HepG2 (cell line): Measurements from ENCODE around the gene TCF20. TPM values are rescaled to one million over a fixed set of nuclear protein-coding genes. Genes with fewer than 3 reads are reported as not detected.

Experiments used
- ATAC-seq: fragments of 200-7000 bp; cut with Tn5 transposase; 3 replicates; pipeline ENCODE4 v1.9.1; 2020; ENCODE audit warnings: mild to moderate bottlenecking, moderate library complexity
- BruUV-seq: library from RNA; stranded (reverse); fragments of 400-500 nt; replicated peaks from 2 replicates; lab custom pipeline; 2021; lab: Mats Ljungman, UMichigan
- CTCF ChIA-PET: fragments of 300-600 bp; formaldehyde crosslinking; extraction: SDS; loops from one replicate; lab custom pipeline; 2021; ENCODE audit warnings: low total read pairs, inconsistent platforms, low intra/inter-chr PET ratio; lab: Yijun Ruan, JAX
- POLR2A ChIA-PET: fragments of 350-600 bp; sonication (Branson Sonifier 250); formaldehyde crosslinking; loops from one replicate; lab custom pipeline; 2020; ENCODE audit warnings: antibody characterized with exemption, inconsistent platforms; lab: Yijun Ruan, JAX
- DNase-seq: peaks from one replicate; pipeline ENCODE4 v3.0.0-alpha.2; 2015; ENCODE audit warnings: low spot score
- FAIRE-seq: peaks from 3 replicates; lab custom pipeline; 2011; peaks lifted over from hg19 to GRCh38; lab: Jason Lieb, UNC
- H2AFZ ChIP-seq: one replicate; pipeline ENCODE4 v1.6.1; 2011; ENCODE audit warnings: low read length, inconsistent platforms
- H3K27ac ChIP-seq: fragments of 300-600 bp; 3 replicates; pipeline ENCODE4 v1.8.0; 2011; ENCODE audit warnings: mixed run types, mild to moderate bottlenecking, mixed read lengths, low read length, inconsistent platforms; ENCODE audit not compliant: insufficient read depth; ENCODE audit errors: extremely low read length
- H3K27me3 ChIP-seq, 2 experiments: fragments of 200-600 bp in 1 of 2; 2 replicates in 1 of 2; 3 replicates in 1 of 2; pipeline versions ENCODE4 v1.6.0 to v1.8.0; 2011; ENCODE audit warnings: low read length in 2 of 2, mild to moderate bottlenecking in 2 of 2, moderate library complexity in 2 of 2, inconsistent platforms in 1 of 2; ENCODE audit not compliant: insufficient read depth in 2 of 2, control insufficient read depth in 1 of 2
- H3K36me3 ChIP-seq, 2 experiments: fragments of 200-600 bp in 1 of 2; replicated peaks in 1 of 2; 2 replicates in 1 of 2; 3 replicates in 1 of 2; pipeline versions ENCODE4 v1.5.1 to v1.8.0; 2011; ENCODE audit warnings: low read length in 2 of 2, inconsistent platforms in 1 of 2; ENCODE audit not compliant: insufficient read depth in 2 of 2, control insufficient read depth in 1 of 2
- H3K4me1 ChIP-seq: 2 replicates; pipeline ENCODE4 v1.5.1; 2012; ENCODE audit warnings: low read length, inconsistent platforms; ENCODE audit not compliant: insufficient read depth
- H3K4me2 ChIP-seq: 2 replicates; pipeline ENCODE4 v1.6.0; 2011; ENCODE audit warnings: low read depth, low read length, inconsistent platforms
- H3K4me3 ChIP-seq, 3 experiments: fragments of 200-600 bp in 1 of 3; sonication (generic), shearing (Covaris generic) in 1 of 3; replicated peaks in 1 of 3; 2 replicates each; pipeline ENCODE4 v1.5.1; 2011 to 2016; ENCODE audit warnings: low read length in 3 of 3, inconsistent platforms in 2 of 3, low read depth in 2 of 3, mild to moderate bottlenecking in 2 of 3, control low read depth in 1 of 3, mixed read lengths in 1 of 3; ENCODE audit not compliant: insufficient read depth in 1 of 3
- H3K79me2 ChIP-seq: one replicate; pipeline ENCODE4 v1.6.1; 2011; ENCODE audit warnings: low read length, inconsistent platforms; ENCODE audit not compliant: insufficient read depth
- H3K9ac ChIP-seq: 2 replicates; pipeline ENCODE4 v1.6.0; 2011; ENCODE audit warnings: mild to moderate bottlenecking, low read depth, low read length, inconsistent platforms; ENCODE audit not compliant: insufficient read depth
- H3K9me3 ChIP-seq: 2 replicates; pipeline ENCODE4 v1.5.1; 2012; ENCODE audit warnings: mild to moderate bottlenecking, low read length
- H4K20me1 ChIP-seq: 2 replicates; pipeline ENCODE4 v1.6.0; 2011; ENCODE audit warnings: inconsistent platforms, mild to moderate bottlenecking, low read length, moderate library complexity; ENCODE audit not compliant: insufficient read depth
- RCOR2 ChIP-seq: IDR thresholded peaks from 2 replicates; pipeline ENCODE4 v1.6.1; 2016; ENCODE audit warnings: missing biosample characterization, missing genetic modification reagents
- SCMH1 ChIP-seq: sonication (generic); formaldehyde crosslinking; IDR thresholded peaks from 2 replicates; pipeline ENCODE4 v1.9.0; 2021; ENCODE audit warnings: missing genetic modification reagents, mild to moderate bottlenecking, borderline replicate concordance
- ZNF281 ChIP-seq: sonication (generic); formaldehyde crosslinking; IDR thresholded peaks from 2 replicates; pipeline ENCODE4 v1.4.0; 2020; ENCODE audit warnings: missing genetic modification reagents, borderline replicate concordance
- WGBS: methylation state at CpG from one replicate; pipeline ENCODE4 v1.1.6; 2017; ENCODE audit warnings: low lambda C conversion rate; 5-methylcytosine and 5-hydroxymethylcytosine counted together
- in situ Hi-C: cut with HindIII; loops from 2 replicates; pipeline ENCODE4 v1.10.0; 2017; ENCODE audit warnings: low pct_unique_long_range_greater_than_20kb; ENCODE audit not compliant: extremely low pct_ligation_motif_present
- intact Hi-C: fragments of 100-400 bp; cut with micrococcal nuclease; formaldehyde crosslinking; loops from one replicate; pipeline ENCODE4 v1.10.0; 2022; ENCODE audit not compliant: unreplicated experiment
- polyA plus RNA-seq, 8 experiments: library from polyadenylated mRNA; depleted of rRNA in 3 of 8; stranded (reverse) in 7 of 8; unstranded in 1 of 8; fragments of >200 nt; fragmentation: Illumina TruSeq in 4 of 8; extraction: Trizol in 4 of 8; gene quantifications; 2 replicates each; pipeline versions ENCODE4 v1.2.1 to v1.2.3, GENCODE V29; 2011 to 2016; ENCODE audit warnings: low read depth in 4 of 8, missing spikeins in 1 of 8, mixed read lengths in 1 of 8; ENCODE audit not compliant: insufficient read depth in 1 of 8
- total RNA-seq, 5 experiments: library from RNA; depleted of rRNA; stranded (reverse); fragments of >200 nt; fragmentation: Illumina TruSeq; extraction: Trizol; gene quantifications; 2 replicates each; pipeline ENCODE4 v1.2.3, GENCODE V29; 2016; ENCODE audit warnings: low read depth in 1 of 5
- TF ChIP-seq, protein P1 (sequence below): sonication (generic); formaldehyde crosslinking; IDR thresholded peaks from 2 replicates; pipeline ENCODE4 v1.9.0; 2021; ENCODE audit warnings: missing genetic modification reagents, borderline replicate concordance

The TCF20 gene
- total and polyA plus RNA-seq, 2 of the 13 experiments (the other 11 are each of a cell fraction or from before 2014, with no cell fraction given): 12.8 to 23.7 TPM

GRCh38 chr22:42268852-42269410 lies 1.5 kb downstream of the TCF20 start:
- FAIRE-seq: no peak
- ChIA-PET CTCF (interaction anchor here (1.4 kb wide), 1 partner anchor 45 kb away, joined by 6 read pairs; no protein-coding TSS in a partner anchor), POLR2A (no interaction called here)
- BruUV-seq: TSS peak; percentile 55
- H3K79me2 ChIP-seq: peaks cover 58% of the 10 kb centered on the region
- no peak overlapping the region for H2AFZ ChIP-seq
- no peak for ATAC-seq
- peak overlapping the region; percentile 83 for H3K4me2 ChIP-seq
- in situ Hi-C loops: no loop called here
- H3K36me3 ChIP-seq: no peaks in the 10 kb centered on the region; a peak in 2 of 5 replicates
- peaks cover 53% of the 10 kb centered on the region for H3K4me1 ChIP-seq
- 4% methylated on average over 9 of the region's 9 CpGs for WGBS
- no peaks in the 10 kb centered on the region for H3K9me3 ChIP-seq
- no peak for DNase-seq
- TF ChIP-seq SCMH1: no peak
- TF ChIP-seq, protein P1, sequence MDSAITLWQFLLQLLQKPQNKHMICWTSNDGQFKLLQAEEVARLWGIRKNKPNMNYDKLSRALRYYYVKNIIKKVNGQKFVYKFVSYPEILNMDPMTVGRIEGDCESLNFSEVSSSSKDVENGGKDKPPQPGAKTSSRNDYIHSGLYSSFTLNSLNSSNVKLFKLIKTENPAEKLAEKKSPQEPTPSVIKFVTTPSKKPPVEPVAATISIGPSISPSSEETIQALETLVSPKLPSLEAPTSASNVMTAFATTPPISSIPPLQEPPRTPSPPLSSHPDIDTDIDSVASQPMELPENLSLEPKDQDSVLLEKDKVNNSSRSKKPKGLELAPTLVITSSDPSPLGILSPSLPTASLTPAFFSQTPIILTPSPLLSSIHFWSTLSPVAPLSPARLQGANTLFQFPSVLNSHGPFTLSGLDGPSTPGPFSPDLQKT: no peak
- no peak for TF ChIP-seq ZNF281
- no peak for TF ChIP-seq RCOR2 (CRISPR knock-in tag)
- intact Hi-C loops: loop anchor here (2.0 to 10.0 kb wide), 3 partner anchors 14 to 94 kb away; no protein-coding TSS in a partner anchor
- peaks cover 43% of the 10 kb centered on the region for H4K20me1 ChIP-seq
- peak overlapping the region; percentile 87 for H3K9ac ChIP-seq
- H3K27ac ChIP-seq: peak overlapping the region; percentile 88
- peak overlapping the region; percentile 83 to 94 (median 93) for H3K4me3 ChIP-seq
- H3K27me3 ChIP-seq: no peaks in the 10 kb centered on the region; a peak in 1 of 5 replicates
